Measurements from ENCODE around the gene DISP1.

DNA sequence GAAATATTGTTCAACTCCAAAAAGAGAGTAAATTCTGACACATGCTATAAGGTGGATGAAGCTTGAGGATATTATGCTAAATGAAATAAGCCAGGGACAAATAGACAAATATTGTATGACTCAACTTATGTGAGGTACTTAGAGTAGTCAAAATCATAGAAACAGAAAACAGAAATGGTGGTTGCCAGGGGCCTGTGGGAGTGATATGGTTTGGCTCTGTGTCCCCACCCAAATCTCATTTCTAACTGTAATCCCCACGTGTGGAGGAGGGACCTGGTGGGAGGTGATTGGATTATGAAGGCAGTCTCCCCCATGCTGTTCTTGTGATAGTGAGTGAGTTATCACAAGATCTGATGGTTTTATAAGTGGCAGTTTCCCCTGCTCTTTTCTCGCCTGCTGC is 24.7 kb upstream of the DISP1 start:
- TF ChIP-seq, protein P1, sequence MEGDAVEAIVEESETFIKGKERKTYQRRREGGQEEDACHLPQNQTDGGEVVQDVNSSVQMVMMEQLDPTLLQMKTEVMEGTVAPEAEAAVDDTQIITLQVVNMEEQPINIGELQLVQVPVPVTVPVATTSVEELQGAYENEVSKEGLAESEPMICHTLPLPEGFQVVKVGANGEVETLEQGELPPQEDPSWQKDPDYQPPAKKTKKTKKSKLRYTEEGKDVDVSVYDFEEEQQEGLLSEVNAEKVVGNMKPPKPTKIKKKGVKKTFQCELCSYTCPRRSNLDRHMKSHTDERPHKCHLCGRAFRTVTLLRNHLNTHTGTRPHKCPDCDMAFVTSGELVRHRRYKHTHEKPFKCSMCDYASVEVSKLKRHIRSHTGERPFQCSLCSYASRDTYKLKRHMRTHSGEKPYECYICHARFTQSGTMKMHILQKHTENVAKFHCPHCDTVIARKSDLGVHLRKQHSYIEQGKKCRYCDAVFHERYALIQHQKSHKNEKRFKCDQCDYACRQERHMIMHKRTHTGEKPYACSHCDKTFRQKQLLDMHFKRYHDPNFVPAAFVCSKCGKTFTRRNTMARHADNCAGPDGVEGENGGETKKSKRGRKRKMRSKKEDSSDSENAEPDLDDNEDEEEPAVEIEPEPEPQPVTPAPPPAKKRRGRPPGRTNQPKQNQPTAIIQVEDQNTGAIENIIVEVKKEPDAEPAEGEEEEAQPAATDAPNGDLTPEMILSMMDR (IDR thresholded peaks at IDR 0.05 in 8 of 11, conservative IDR thresholded peaks at IDR 0.05 in 3 of 11), result no peak
- no peak for TF ChIP-seq POLR2A (IDR thresholded peaks at IDR 0.05)

Data from spleen (tissue), 7 donors.